Activated T-cell treated with anti-CD3 and anti-CD28 coated beads, Interleukin-2, amount 50 U/mL, for 48 hours (primary cell): ENCODE data around the gene PRKAB1.

Experiments used
- DNase-seq, 2 experiments: peaks; one replicate each; pipeline ENCODE4 v3.0.0-alpha.2; 2020

Gene PRKAB1

GRCh38 chr12:119664642-119665041, 3.3 kb upstream of the PRKAB1 start:
- no peak for DNase-seq

GRCh38 chr12:119665164-119665929, 2.6 kb upstream of the PRKAB1 start:
- DNase-seq: no peak

- no peak for DNase-seq
These were observed 1.6 kb upstream of the PRKAB1 start for GRCh38 chr12:119666226-119666795.

DNA sequence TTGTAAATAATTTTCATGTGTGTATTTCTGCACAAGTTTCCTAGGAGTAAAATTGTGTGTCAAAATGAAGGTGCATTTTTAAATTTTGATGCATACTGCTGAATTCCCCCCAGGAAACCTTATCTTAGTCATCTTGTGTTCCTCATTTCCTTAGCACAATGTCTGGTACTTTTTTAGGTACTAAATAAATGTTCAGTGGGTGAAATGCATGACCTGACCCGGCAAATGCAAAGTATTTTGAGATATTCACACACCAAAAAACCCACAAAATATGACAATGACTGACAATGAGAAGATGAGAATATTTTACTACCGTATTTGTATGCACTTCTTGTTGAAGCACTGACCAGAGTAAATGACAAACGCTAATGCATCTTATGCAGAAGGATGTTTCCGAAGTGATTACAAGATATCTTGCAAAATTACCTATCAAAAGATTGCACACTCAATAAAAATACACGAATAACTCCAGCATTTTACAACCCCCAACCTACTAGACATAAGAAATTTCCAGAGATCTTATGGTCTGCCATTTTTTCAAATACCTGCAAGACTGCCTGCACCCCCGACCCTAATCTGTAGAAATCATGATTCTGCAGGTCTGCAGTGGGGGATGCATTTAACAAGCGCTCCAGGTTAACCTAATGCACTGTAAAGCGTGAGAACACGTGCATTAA, 895 bp upstream of the PRKAB1 start:
- DNase-seq: no peak

DNA sequence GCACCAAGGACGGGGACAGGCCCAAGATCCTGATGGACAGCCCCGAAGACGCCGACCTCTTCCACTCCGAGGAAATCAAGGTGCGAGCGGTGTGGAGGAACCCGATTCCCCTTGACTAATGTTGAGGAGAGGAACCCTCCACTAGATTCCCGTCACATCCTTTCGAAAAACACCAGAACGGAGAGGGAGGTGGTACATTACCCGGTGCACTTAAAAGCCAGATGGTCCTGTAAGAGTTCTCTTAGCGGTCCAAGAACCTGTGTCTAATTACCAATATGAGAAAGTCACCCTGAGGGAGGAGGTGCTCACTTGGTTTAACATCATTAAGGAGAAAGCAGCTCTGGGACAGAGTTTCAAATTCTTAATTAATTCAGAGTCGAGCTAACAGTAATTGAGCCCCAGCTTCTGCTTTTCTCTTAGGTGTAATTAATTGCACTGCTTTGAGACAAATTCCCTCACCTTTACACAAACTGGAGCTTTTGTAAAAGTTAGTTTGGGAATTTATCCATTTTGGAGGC, 450 bp downstream of the PRKAB1 start:
- DNase-seq: no peak

GRCh38 chr12:119669744-119670472, 2.0 kb downstream of the PRKAB1 start:
- no peak for DNase-seq

- no peak for DNase-seq
These were observed 3.1 kb downstream of the PRKAB1 start for GRCh38 chr12:119671070-119671469.

- DNase-seq: no peak
These were observed 4.3 kb downstream of the PRKAB1 start for GRCh38 chr12:119672194-119672593.

GRCh38 chr12:119673634-119674033, 5.7 kb downstream of the PRKAB1 start:
- no peak for DNase-seq

GRCh38 chr12:119674560-119674959, 6.6 kb downstream of the PRKAB1 start:
- DNase-seq: no peak

GRCh38 chr12:119676022-119676421, 8.1 kb downstream of the PRKAB1 start:
- no peak for DNase-seq

- DNase-seq: no peak
These were observed 8.6 kb downstream of the PRKAB1 start for GRCh38 chr12:119676573-119676972.

DNA sequence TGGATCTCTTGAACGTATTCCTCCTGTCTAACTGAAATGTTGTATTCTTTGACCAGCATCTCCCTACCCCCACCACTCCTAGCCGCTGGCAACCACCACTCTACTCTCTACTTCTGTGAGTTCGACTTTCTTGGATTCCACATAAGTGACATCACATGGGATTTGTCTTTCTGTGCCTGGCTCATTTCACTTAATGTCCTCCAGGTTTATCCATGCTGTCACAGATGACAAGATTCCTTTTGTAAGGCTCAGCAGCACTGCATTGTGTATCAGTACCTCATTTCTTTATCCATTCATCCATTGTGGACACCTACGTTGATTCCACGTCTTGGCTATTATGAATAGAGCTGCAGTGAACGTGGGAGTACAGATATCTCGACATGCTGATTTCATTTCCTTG, 10.5 kb downstream of the PRKAB1 start:
- no peak for DNase-seq

- DNase-seq: no peak
These were observed 11.1 kb downstream of the PRKAB1 start for GRCh38 chr12:119679081-119679480.

DNA sequence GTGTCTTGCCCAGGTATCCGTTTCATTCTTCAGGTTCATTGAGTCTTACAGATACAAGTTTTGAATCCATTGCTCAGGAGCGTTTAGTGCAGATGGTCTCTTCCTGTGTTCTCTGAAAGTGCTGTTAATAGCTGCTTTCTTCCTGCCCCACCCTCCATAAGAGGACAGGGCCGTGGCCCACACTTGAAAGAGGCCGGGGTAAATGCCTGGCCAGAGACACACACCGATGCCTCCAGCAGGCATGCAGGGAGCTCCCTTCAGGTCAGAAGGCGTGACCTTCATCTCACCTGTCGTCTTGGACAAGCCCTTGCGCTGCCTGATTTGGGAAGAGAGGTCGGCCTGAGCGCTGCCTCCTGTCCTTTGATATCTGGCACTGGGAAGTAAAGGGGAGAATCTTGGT, 11.6 kb downstream of the PRKAB1 start:
- no peak for DNase-seq

DNA sequence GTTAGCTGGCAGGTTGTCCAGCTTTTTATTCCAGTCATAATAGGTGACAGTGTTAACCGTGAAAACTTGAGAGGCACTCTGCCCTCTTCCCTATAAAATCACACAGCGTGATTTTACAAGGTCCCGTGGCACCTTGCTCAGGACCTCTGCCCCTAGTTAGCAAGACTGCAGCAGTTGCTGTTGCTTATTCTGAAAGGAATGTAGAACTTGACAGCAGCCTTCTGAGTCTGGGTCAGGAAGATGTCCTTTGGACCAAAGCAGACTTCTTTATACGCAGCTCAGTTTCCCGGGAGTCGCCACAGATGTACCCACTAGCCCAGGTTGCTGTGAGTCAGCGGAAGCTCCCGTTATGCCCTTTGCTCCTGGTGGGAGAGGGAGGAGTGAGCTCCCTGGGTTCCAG, 13.2 kb downstream of the PRKAB1 start:
- no peak for DNase-seq

GRCh38 chr12:119681728-119682638, 14.1 kb downstream of the PRKAB1 start:
- DNase-seq: no peak

- no peak for DNase-seq
These were observed 14.8 kb downstream of the PRKAB1 start for GRCh38 chr12:119682639-119683252.

DNA sequence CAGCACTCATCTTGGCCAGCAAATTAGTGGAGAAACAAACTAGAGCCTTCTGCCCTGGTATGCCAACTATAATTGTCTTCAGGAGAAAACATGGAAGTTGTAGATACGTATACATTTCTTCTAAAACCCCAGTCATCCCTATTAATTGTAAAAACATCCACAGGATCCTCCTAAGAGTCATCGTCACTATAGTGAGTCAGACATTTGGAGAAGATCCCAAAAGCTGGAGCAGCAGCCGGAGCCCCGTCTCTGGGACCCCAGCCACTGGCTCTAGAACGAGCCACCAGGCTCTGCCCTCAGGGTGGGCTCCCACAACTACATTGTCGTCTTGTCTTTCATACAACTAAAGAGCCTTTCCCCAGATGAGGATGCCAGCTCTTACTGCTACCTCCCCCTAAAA, 15.5 kb downstream of the PRKAB1 start:
- no peak for DNase-seq

DNA sequence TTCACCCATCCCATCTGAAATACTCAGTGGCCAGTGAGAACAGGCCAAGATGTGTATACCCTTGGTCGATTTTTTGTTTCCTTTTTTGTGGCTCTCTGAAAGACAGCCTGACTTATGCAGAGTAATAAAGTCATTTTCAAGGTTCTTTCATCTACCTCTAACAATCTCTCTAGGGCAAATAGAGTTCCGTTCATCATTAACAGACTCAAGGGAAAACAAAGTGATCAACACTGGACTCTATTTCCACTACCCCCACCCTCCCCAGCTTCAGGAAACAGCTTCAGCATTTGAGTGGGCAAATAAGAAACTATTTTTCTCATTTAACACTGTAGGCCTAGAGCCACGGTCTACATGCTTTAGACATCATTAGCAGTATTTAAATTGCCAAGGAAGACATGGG, 15.9 kb downstream of the PRKAB1 start:
- no peak for DNase-seq

- DNase-seq: no peak
These were observed 16.9 kb downstream of the PRKAB1 start for GRCh38 chr12:119684711-119685369.
